ENCODE data around the gene TBXT.
A peak's percentile ranks its signal among the peaks of the same experiment; 100 is the strongest.
"Not testable (repeated sequence)": the region's sequence is repeated elsewhere in the genome, so short reads cannot be mapped to it uniquely, and the experiment has no call there.

The TBXT gene

DNA sequence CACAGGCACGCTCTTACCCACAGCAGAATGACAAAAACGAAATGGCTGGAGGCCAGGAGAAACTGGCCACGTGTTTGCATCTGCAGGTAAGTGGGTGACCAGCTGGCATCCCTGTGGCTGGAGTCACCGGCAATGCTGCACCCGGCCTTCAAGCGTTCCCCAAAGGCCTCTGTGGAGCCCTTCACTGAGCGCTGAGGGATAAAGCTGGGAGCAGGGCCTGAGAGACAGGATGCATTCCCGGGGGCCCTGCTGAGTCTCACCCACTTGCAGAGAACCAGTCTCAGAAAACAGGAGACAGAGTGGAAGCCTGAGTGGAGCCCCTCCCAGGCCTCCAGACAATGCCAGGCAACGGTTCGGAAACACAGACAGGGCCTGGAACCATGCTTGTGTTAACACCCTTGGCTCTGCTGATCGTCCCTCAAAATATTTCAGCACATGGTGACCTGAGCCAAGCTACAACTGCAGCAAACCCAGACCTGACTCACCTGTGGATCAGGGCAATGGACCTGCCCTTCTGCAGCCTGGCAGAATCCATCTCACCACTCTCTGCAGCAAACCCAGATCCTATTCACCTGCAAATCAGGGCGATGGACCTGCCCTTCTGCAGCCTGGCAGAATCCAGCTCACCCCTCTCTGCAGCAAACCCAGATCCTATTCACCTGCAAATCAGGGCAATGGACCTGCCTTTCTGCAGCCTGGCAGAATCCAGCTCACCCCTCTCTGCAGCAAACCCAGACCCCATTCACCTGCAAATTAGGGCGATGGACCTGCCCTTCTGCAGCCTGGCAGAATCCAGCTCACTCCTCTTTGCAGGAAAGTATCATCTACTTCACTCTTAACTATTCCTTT, 39.8 kb downstream of the TBXT start:
- Histone ChIP-seq H2BK5ac (ENCODE audit: low read length) (no peak overlapping the region), H2BK15ac (ENCODE audit: low read length) (no peak overlapping the region), H3K4me3 (ENCODE audit: low read length in 2 of 2) (no peak overlapping the region), H2AFZ (ENCODE audit: low read length) (no peak overlapping the region), H3K4ac (ENCODE audit: low read length) (no peak overlapping the region), H3K14ac (ENCODE audit: low read length) (no peak overlapping the region), H2AK5ac (ENCODE audit: low read depth, low read length) (no peak overlapping the region), H4K91ac (ENCODE audit: low read depth, low read length, poor library complexity) (no peak overlapping the region), H3K4me2 (ENCODE audit: insufficient read depth, low read length, poor library complexity, severe bottlenecking) (no peak overlapping the region), H3K79me1 (ENCODE audit: low read depth, low read length) (no peaks in the 10 kb centered on the region), H2BK120ac (ENCODE audit: low read depth, low read length) (no peak overlapping the region), H3K9me3 (replicated peaks in 1 of 2; ENCODE audit: control insufficient read depth in 2 of 2, insufficient read depth in 1 of 2, low read depth in 1 of 2, low read length in 2 of 2) (no peaks in the 10 kb centered on the region), H3K36me3 (replicated peaks in 1 of 2; ENCODE audit: control insufficient read depth in 2 of 2, insufficient read depth in 2 of 2, low read length in 2 of 2) (no peaks in the 10 kb centered on the region), H3K4me1 (ENCODE audit: control insufficient read depth in 2 of 2, insufficient read depth in 1 of 2, low read depth in 1 of 2, low read length in 2 of 2) (no peaks in the 10 kb centered on the region), H3K27ac (replicated peaks; ENCODE audit: low read length) (no peak overlapping the region), H3K18ac (ENCODE audit: low read length) (peak overlapping the region; percentile 80), H2BK12ac (ENCODE audit: low read length) (no peak overlapping the region), H3K23ac (ENCODE audit: low read depth, low read length, poor library complexity) (no peak overlapping the region), H4K8ac (ENCODE audit: low read depth, low read length) (peak overlapping the region; percentile 84), H3K9ac (ENCODE audit: low read depth, low read length, poor library complexity) (no peak overlapping the region), H3K27me3 (ENCODE audit: control insufficient read depth in 3 of 3, insufficient read depth in 3 of 3, low read depth in 1 of 3, low read length in 3 of 3) (peaks cover 0 to 10% (median 0%) of the 10 kb centered on the region in 3 experiments)
- no CpG with 5 or more reads among the region's 13 CpGs for WGBS, 2 donors (ENCODE audit: extremely low coverage in 2 of 2, insufficient read length in 2 of 2, insufficient replicate concordance in 1 of 2)
- DNase-seq (ENCODE audit: low spot score): no peak

DNA sequence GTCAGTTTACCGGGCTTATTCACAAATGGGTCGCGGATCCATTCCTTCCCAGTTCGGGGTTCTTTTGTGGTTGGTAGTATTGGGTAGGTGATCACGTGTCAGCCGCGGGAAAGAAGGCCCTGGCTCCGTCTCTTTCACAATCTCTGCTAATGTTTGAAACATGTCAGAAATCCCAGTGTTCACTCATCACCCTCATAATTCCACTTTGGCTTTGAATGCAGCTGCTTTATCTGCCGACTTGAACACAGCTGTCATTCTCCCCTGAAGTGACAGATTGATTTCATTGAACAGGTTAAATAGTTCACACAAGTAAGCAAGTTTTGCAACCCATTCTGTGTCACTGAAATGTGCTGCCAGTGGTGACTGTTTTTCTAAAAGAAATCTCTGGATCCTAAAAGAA, 44.5 kb downstream of the TBXT start:
- H3K23ac ChIP-seq (ENCODE audit: low read depth, low read length, poor library complexity); H3K9ac ChIP-seq (ENCODE audit: low read depth, low read length, poor library complexity); H2BK5ac ChIP-seq (ENCODE audit: low read length); H2BK15ac ChIP-seq (ENCODE audit: low read length); H3K9me3 ChIP-seq (replicated peaks in 1 of 2; ENCODE audit: control insufficient read depth in 2 of 2, insufficient read depth in 1 of 2, low read depth in 1 of 2, low read length in 2 of 2); H3K4ac ChIP-seq (ENCODE audit: low read length); H3K79me1 ChIP-seq (ENCODE audit: low read depth, low read length); H2BK12ac ChIP-seq (ENCODE audit: low read length); H3K18ac ChIP-seq (ENCODE audit: low read length); H3K14ac ChIP-seq (ENCODE audit: low read length); DNase-seq (ENCODE audit: low spot score); H3K4me2 ChIP-seq (ENCODE audit: insufficient read depth, low read length, poor library complexity, severe bottlenecking); H3K4me1 ChIP-seq (ENCODE audit: control insufficient read depth in 2 of 2, insufficient read depth in 1 of 2, low read depth in 1 of 2, low read length in 2 of 2); H3K4me3 ChIP-seq (ENCODE audit: low read length in 2 of 2); H3K36me3 ChIP-seq (replicated peaks in 1 of 2; ENCODE audit: control insufficient read depth in 2 of 2, insufficient read depth in 2 of 2, low read length in 2 of 2); H4K91ac ChIP-seq (ENCODE audit: low read depth, low read length, poor library complexity); H4K8ac ChIP-seq (ENCODE audit: low read depth, low read length); H2AFZ ChIP-seq (ENCODE audit: low read length); H2BK120ac ChIP-seq (ENCODE audit: low read depth, low read length); H2AK5ac ChIP-seq (ENCODE audit: low read depth, low read length); H3K27ac ChIP-seq (replicated peaks; ENCODE audit: low read length): not testable (repeated sequence)
- WGBS, 2 donors (ENCODE audit: extremely low coverage in 2 of 2, insufficient read length in 2 of 2, insufficient replicate concordance in 1 of 2): no CpG with 5 or more reads among the region's 9 CpGs
- H3K27me3 ChIP-seq (ENCODE audit: control insufficient read depth in 3 of 3, insufficient read depth in 3 of 3, low read depth in 1 of 3, low read length in 3 of 3): peaks cover 0 to 14% (median 0%) of the 10 kb centered on the region in 3 experiments

DNA sequence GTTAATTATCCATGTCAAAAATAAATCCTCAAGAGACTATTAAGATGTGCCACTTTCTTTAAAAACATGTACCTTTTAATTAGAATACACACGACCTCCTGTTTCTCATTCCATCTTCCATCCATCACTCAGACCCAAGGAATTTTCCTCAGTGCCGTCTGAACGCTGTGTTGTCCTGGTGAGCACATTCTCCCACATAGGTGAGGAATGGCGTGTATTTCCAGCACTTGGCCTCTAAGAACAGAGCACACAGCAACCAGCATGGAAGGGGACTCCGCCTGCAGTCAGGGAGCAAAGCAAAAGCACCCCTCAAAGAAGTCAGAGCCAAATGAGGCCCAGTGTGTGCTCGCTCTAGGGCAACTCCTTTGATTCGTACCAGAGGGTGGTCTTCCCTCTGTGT, 45.9 kb downstream of the TBXT start:
- peaks cover 0 to 14% (median 0%) of the 10 kb centered on the region in 3 experiments for H3K27me3 ChIP-seq (ENCODE audit: control insufficient read depth in 3 of 3, insufficient read depth in 3 of 3, low read depth in 1 of 3, low read length in 3 of 3)
- no CpG with 5 or more reads among the region's 7 CpGs for WGBS, 2 donors (ENCODE audit: extremely low coverage in 2 of 2, insufficient read length in 2 of 2, insufficient replicate concordance in 1 of 2)
- H2BK120ac ChIP-seq (ENCODE audit: low read depth, low read length): no peak overlapping the region
- H3K14ac ChIP-seq (ENCODE audit: low read length): no peak overlapping the region
- H2BK12ac ChIP-seq (ENCODE audit: low read length): no peak overlapping the region
- H3K27ac ChIP-seq (replicated peaks; ENCODE audit: low read length): no peak overlapping the region
- no peak overlapping the region for H3K4me2 ChIP-seq (ENCODE audit: insufficient read depth, low read length, poor library complexity, severe bottlenecking)
- no peaks in the 10 kb centered on the region for H3K36me3 ChIP-seq (replicated peaks in 1 of 2; ENCODE audit: control insufficient read depth in 2 of 2, insufficient read depth in 2 of 2, low read length in 2 of 2)
- no peak overlapping the region for H3K9ac ChIP-seq (ENCODE audit: low read depth, low read length, poor library complexity)
- H2AFZ ChIP-seq (ENCODE audit: low read length): peak overlapping the region; percentile 13
- H3K4me3 ChIP-seq (ENCODE audit: low read length in 2 of 2): no peak overlapping the region
- H2BK15ac ChIP-seq (ENCODE audit: low read length): no peak overlapping the region
- no peaks in the 10 kb centered on the region for H3K4me1 ChIP-seq (ENCODE audit: control insufficient read depth in 2 of 2, insufficient read depth in 1 of 2, low read depth in 1 of 2, low read length in 2 of 2)
- H3K23ac ChIP-seq (ENCODE audit: low read depth, low read length, poor library complexity): no peak overlapping the region
- no peaks in the 10 kb centered on the region for H3K79me1 ChIP-seq (ENCODE audit: low read depth, low read length)
- DNase-seq (ENCODE audit: low spot score): no peak
- H3K18ac ChIP-seq (ENCODE audit: low read length): no peak overlapping the region
- no peak overlapping the region for H4K91ac ChIP-seq (ENCODE audit: low read depth, low read length, poor library complexity)
- no peaks in the 10 kb centered on the region for H3K9me3 ChIP-seq (replicated peaks in 1 of 2; ENCODE audit: control insufficient read depth in 2 of 2, insufficient read depth in 1 of 2, low read depth in 1 of 2, low read length in 2 of 2)
- no peak overlapping the region for H3K4ac ChIP-seq (ENCODE audit: low read length)
- H2BK5ac ChIP-seq (ENCODE audit: low read length): no peak overlapping the region
- H4K8ac ChIP-seq (ENCODE audit: low read depth, low read length): no peak overlapping the region
- H2AK5ac ChIP-seq (ENCODE audit: low read depth, low read length): no peak overlapping the region

DNA sequence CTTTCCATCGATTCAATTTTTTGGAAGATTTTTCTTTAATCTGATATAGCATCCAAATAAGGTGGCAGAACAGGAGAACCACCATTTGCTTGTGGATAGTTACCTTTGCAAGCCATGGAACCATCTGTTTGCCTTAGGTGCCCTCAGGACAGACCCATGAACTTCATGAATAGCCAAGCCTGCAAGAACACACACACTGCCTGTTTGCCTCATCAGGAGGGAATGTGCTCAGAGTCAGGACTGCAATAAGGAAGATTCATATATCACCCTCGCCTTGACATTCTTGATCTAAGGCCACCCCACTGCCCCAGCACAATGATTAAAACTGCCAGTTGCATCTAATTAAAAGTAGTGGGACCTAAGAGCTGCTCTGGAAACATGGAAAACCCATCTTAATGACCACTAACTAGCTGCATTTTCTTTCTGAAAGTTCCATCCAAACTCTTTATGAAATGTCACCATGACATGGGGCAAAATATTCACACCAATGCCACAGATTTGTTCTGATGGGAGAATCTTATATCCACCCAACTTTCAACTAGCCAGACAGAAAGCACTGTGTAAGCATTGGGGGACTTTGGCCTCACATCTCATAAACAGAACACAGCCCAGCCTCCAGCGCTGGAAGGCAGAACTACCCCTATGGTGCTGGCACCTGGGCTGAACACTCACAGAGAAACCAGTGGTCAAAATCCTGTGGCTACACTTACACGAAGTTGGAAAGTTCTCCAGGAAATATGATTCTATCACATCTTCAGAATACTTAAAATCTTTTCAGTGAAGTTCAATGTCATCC, 48.3 kb downstream of the TBXT start:
- no peak overlapping the region for H3K4me2 ChIP-seq (ENCODE audit: insufficient read depth, low read length, poor library complexity, severe bottlenecking)
- H3K4ac ChIP-seq (ENCODE audit: low read length): no peak overlapping the region
- H3K18ac ChIP-seq (ENCODE audit: low read length): no peak overlapping the region
- DNase-seq (ENCODE audit: low spot score): no peak
- no peak overlapping the region for H3K27ac ChIP-seq (replicated peaks; ENCODE audit: low read length)
- H4K8ac ChIP-seq (ENCODE audit: low read depth, low read length): no peak overlapping the region
- no peak overlapping the region for H3K23ac ChIP-seq (ENCODE audit: low read depth, low read length, poor library complexity)
- no peak overlapping the region for H3K14ac ChIP-seq (ENCODE audit: low read length)
- H2BK12ac ChIP-seq (ENCODE audit: low read length): no peak overlapping the region
- no peak overlapping the region for H2AFZ ChIP-seq (ENCODE audit: low read length)
- H3K36me3 ChIP-seq (replicated peaks in 1 of 2; ENCODE audit: control insufficient read depth in 2 of 2, insufficient read depth in 2 of 2, low read length in 2 of 2): no peaks in the 10 kb centered on the region
- no peak overlapping the region for H3K9ac ChIP-seq (ENCODE audit: low read depth, low read length, poor library complexity)
- no peak overlapping the region for H2BK5ac ChIP-seq (ENCODE audit: low read length)
- H3K4me1 ChIP-seq (ENCODE audit: control insufficient read depth in 2 of 2, insufficient read depth in 1 of 2, low read depth in 1 of 2, low read length in 2 of 2): no peaks in the 10 kb centered on the region
- H2BK15ac ChIP-seq (ENCODE audit: low read length): no peak overlapping the region
- H2BK120ac ChIP-seq (ENCODE audit: low read depth, low read length): no peak overlapping the region
- H3K4me3 ChIP-seq (ENCODE audit: low read length in 2 of 2): no peak overlapping the region
- no peaks in the 10 kb centered on the region for H3K79me1 ChIP-seq (ENCODE audit: low read depth, low read length)
- H2AK5ac ChIP-seq (ENCODE audit: low read depth, low read length): no peak overlapping the region
- WGBS, 2 donors (ENCODE audit: extremely low coverage in 2 of 2, insufficient read length in 2 of 2, insufficient replicate concordance in 1 of 2): no CpG with 5 or more reads among the region's 4 CpGs
- peaks cover 0 to 11% (median 0%) of the 10 kb centered on the region in 3 experiments for H3K27me3 ChIP-seq (ENCODE audit: control insufficient read depth in 3 of 3, insufficient read depth in 3 of 3, low read depth in 1 of 3, low read length in 3 of 3)
- peaks cover 0 to 2% of the 10 kb centered on the region in 2 donors for H3K9me3 ChIP-seq (replicated peaks in 1 of 2; ENCODE audit: control insufficient read depth in 2 of 2, insufficient read depth in 1 of 2, low read depth in 1 of 2, low read length in 2 of 2)
- no peak overlapping the region for H4K91ac ChIP-seq (ENCODE audit: low read depth, low read length, poor library complexity)

Measured in neuronal stem cell (in vitro differentiated cells).